ENCODE data around the gene HBB.

HBB gene

GRCh38 chr11:5246772-5247471 lies 20.1 kb upstream of the HBB start:
- no peak for DNase-seq

- no peak for DNase-seq
Measured at GRCh38 chr11:5245155-5245554, 18.3 kb upstream of the HBB start.

GRCh38 chr11:5243816-5244180 lies 16.9 kb upstream of the HBB start:
- DNase-seq = no peak

- DNase-seq = peak; percentile 52
Measured at GRCh38 chr11:5242933-5243815, 16.3 kb upstream of the HBB start.

GRCh38 chr11:5242208-5242607 lies 15.3 kb upstream of the HBB start:
- DNase-seq = peak; percentile 36

GRCh38 chr11:5241458-5241857 lies 14.6 kb upstream of the HBB start:
- no peak for DNase-seq

- DNase-seq = no peak
Measured at GRCh38 chr11:5240458-5240857, 13.6 kb upstream of the HBB start.

- DNase-seq = no peak
Measured at GRCh38 chr11:5240056-5240455, 13.2 kb upstream of the HBB start.

- no peak for DNase-seq
Measured at GRCh38 chr11:5239046-5239445, 12.2 kb upstream of the HBB start.

GRCh38 chr11:5238486-5238885 lies 11.6 kb upstream of the HBB start:
- no peak for DNase-seq

GRCh38 chr11:5237420-5237819 lies 10.5 kb upstream of the HBB start:
- DNase-seq = no peak

GRCh38 chr11:5235364-5236095 lies 8.7 kb upstream of the HBB start:
- no peak for DNase-seq

- DNase-seq = peak; percentile 96
Measured at GRCh38 chr11:5234381-5234834, 7.5 kb upstream of the HBB start, which contains the start of gene HBD. HBD (minus strand) TSS chr11:5234483; CDS start chr11:5234433, 50 bp downstream.

- no peak for DNase-seq
Measured at GRCh38 chr11:5233307-5233706, 6.4 kb upstream of the HBB start.

- peak; percentile 53 for DNase-seq
Measured at GRCh38 chr11:5232821-5233220, 6.0 kb upstream of the HBB start.

- no peak for DNase-seq
Measured at GRCh38 chr11:5232176-5232575, 5.3 kb upstream of the HBB start.

GRCh38 chr11:5231111-5231510 lies 4.2 kb upstream of the HBB start:
- DNase-seq = no peak

- no peak for DNase-seq
Measured at GRCh38 chr11:5230266-5230665, 3.4 kb upstream of the HBB start.

GRCh38 chr11:5229796-5230195 lies 2.9 kb upstream of the HBB start:
- peak; percentile 39 for DNase-seq

GRCh38 chr11:5229356-5229755 lies 2.5 kb upstream of the HBB start:
- no peak for DNase-seq

- DNase-seq = no peak
Measured at GRCh38 chr11:5228124-5228523, 1.3 kb upstream of the HBB start.

GRCh38 chr11:5227681-5228080 lies 810 bp upstream of the HBB start:
- peak; percentile 63 for DNase-seq

GRCh38 chr11:5225480-5225871 lies 1.4 kb downstream of the HBB start:
- peak; percentile 91 for DNase-seq

Measured in hematopoietic multipotent progenitor cell treated with erythropoietin and hydrocortisone succinate and interleukin-3 and kit ligand, for 4 days (in vitro differentiated cells).